HG03354 (cell line): ENCODE measurements around the gene SACM1L.
"Not testable (repeated sequence)": the region's sequence is repeated elsewhere in the genome, so short reads cannot be mapped to it uniquely, and the experiment has no call there.

Experiments used
- ATAC-seq: cut with Tn5 transposase; IDR thresholded peaks from one replicate; pipeline ENCODE4 v1.9.1; 2021; ENCODE audit warnings: mild to moderate bottlenecking; ENCODE audit not compliant: unreplicated experiment, poor library complexity, severe bottlenecking

The SACM1L gene

GRCh38 chr3:45730409-45731154, 41.4 kb downstream of the SACM1L start:
- no peak for ATAC-seq

- no peak for ATAC-seq
Observed at GRCh38 chr3:45736707-45737106, 47.5 kb downstream of the SACM1L start.

GRCh38 chr3:45737234-45737633, 48.0 kb downstream of the SACM1L start:
- no peak for ATAC-seq

- ATAC-seq: no peak
Observed at GRCh38 chr3:45739991-45740390, 50.8 kb downstream of the SACM1L start.

GRCh38 chr3:45741247-45741646, 52.1 kb downstream of the SACM1L start:
- no peak for ATAC-seq

- ATAC-seq: no peak
Observed at GRCh38 chr3:45741742-45742460, 52.7 kb downstream of the SACM1L start.

GRCh38 chr3:45742461-45743089, 53.4 kb downstream of the SACM1L start:
- ATAC-seq: no peak

GRCh38 chr3:45746165-45746776, 57.1 kb downstream of the SACM1L start:
- ATAC-seq: no peak

- no peak for ATAC-seq
Observed at GRCh38 chr3:45746777-45747622, 57.8 kb downstream of the SACM1L start.

- ATAC-seq: no peak
Observed at GRCh38 chr3:45748068-45748467, 58.9 kb downstream of the SACM1L start.

- ATAC-seq: not testable (repeated sequence)
Observed at GRCh38 chr3:45749036-45749600, 59.9 kb downstream of the SACM1L start.

GRCh38 chr3:45749880-45750279, 60.7 kb downstream of the SACM1L start:
- ATAC-seq: no peak

- no peak for ATAC-seq
Observed at GRCh38 chr3:45751537-45752242, 62.5 kb downstream of the SACM1L start.

GRCh38 chr3:45753095-45753494, 63.9 kb downstream of the SACM1L start:
- ATAC-seq: no peak

- no peak for ATAC-seq
Observed at GRCh38 chr3:45754461-45754860, 65.3 kb downstream of the SACM1L start.

GRCh38 chr3:45756055-45756454, 66.9 kb downstream of the SACM1L start:
- no peak for ATAC-seq

GRCh38 chr3:45757141-45757540, 67.9 kb downstream of the SACM1L start:
- ATAC-seq: not testable (repeated sequence)

GRCh38 chr3:45758871-45759270, 69.7 kb downstream of the SACM1L start:
- ATAC-seq: no peak

GRCh38 chr3:45759851-45760250, 70.7 kb downstream of the SACM1L start:
- no peak for ATAC-seq
